ENCODE data around the gene PRKAR1B.

The PRKAR1B gene

DNA sequence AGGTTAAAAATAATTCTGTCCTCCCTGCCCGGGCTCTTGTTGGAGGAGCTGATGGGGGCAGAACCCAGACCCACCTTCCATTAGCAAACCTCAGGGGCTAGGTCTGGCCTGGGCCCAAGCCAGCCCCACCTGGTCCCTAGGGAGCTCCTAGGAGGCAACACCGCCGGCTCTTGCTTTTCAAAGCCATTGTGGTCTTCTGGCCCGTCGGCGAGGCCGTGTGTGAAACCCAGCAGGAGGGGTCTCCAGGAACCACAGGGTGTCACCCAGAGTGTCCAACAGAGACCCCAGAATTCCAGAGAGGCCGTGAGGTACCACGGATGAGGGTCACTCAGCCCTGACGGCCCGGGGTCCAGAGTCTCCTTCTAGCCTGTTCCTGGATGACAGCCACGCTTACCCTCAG, 190.8 kb downstream of the PRKAR1B start:
- H3K4me3 ChIP-seq: no peak overlapping the region
- peaks cover 59% of the 10 kb centered on the region for H3K4me1 ChIP-seq
- H3K27me3 ChIP-seq: peaks cover 9% of the 10 kb centered on the region; the same call in 1 of the 2 replicates
- peak overlapping the region; percentile 88 for H3K4me2 ChIP-seq
- TF ChIP-seq Cebpa-rat (IDR thresholded peaks at IDR 0.05): no peak
- peaks cover 17% of the 10 kb centered on the region; the same call in 1 of the 2 replicates for H4K20me1 ChIP-seq
- no peaks in the 10 kb centered on the region for H3K9me3 ChIP-seq
- H3K27ac ChIP-seq: no peak overlapping the region
- no peak overlapping the region for H3K9ac ChIP-seq
- no peaks in the 10 kb centered on the region for H3K36me3 ChIP-seq

DNA sequence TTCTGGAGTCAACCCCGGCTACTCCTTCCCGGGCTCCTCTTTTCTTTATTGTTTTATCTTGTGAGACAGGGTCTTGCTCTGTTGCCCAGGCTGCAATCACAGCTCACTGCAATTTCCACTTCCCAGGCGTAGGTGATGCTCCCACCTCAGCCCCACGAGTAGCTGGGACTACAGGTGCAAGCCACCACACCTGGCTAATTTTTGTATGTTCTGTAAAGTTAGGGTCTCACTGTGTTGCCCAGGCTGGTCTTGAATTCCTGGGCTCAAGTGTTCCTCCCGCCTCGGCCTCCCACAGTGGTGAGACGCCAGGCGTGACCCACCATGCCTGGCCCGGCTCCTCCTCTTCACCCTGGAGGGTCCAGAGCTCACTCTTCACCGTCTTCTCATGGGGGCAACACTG, 192.1 kb downstream of the PRKAR1B start:
- no peak for TF ChIP-seq Cebpa-rat (IDR thresholded peaks at IDR 0.05)
- Histone ChIP-seq H3K4me2 (no peak overlapping the region), H3K4me1 (peaks cover 49% of the 10 kb centered on the region), H3K27ac (no peak overlapping the region), H4K20me1 (peaks cover 9% of the 10 kb centered on the region; the same call in 1 of the 2 replicates), H3K9ac (no peak overlapping the region), H3K27me3 (peaks cover 9% of the 10 kb centered on the region; the same call in 1 of the 2 replicates), H3K4me3 (no peak overlapping the region), H3K36me3 (no peaks in the 10 kb centered on the region), H3K9me3 (no peaks in the 10 kb centered on the region)

DNA sequence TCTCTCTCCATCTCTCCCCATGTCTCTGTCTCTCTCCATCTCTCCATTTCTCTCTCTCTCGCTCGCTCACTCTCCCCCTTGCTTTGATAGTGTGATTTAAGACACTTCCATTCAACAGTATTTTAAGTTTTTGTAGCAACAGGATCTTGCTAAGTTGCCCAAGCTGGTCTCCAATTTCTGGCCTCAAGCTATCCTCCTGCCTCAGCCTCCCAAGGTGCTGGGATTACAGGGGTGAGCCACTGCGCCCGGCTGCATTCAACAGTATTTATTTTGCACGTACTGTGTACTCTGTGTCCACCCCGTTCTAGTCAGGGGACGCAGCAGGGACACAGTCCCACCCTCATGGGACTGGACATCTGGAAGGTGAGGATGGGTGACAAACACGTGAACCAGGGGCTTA, 193.0 kb downstream of the PRKAR1B start:
- peaks cover 7% of the 10 kb centered on the region; the same call in 1 of the 2 replicates for H4K20me1 ChIP-seq
- H3K36me3 ChIP-seq: no peaks in the 10 kb centered on the region
- peaks cover 41% of the 10 kb centered on the region for H3K4me1 ChIP-seq
- TF ChIP-seq Cebpa-rat (IDR thresholded peaks at IDR 0.05): no peak
- H3K27ac ChIP-seq: no peak overlapping the region
- H3K9me3 ChIP-seq: no peaks in the 10 kb centered on the region
- H3K9ac ChIP-seq: no peak overlapping the region
- peaks cover 7% of the 10 kb centered on the region; the same call in 1 of the 2 replicates for H3K27me3 ChIP-seq
- no peak overlapping the region for H3K4me2 ChIP-seq
- H3K4me3 ChIP-seq: no peak overlapping the region

DNA sequence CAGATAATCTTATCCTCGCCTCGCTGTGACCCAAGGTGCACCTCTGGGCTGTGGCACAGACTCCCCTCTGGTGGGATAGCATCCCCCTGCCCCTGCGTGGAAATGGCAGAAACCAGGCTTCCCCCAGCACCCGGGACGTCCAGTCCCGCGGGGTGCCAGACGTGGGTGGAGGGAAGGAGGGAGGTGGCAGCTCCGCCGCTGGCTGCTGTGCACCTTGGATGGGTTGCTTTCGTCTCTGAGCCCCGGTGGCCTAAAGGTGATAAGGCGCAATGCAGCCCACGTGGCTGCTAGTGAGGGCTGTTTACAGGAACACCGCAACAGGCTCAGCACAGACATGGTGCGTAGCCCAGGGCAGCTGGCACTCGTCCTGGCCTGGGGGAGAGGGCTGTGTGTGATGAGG, 193.8 kb downstream of the PRKAR1B start:
- Histone ChIP-seq H3K27ac (no peak overlapping the region), H3K27me3 (no peaks in the 10 kb centered on the region), H3K9ac (no peak overlapping the region), H4K20me1 (no peaks in the 10 kb centered on the region), H3K9me3 (no peaks in the 10 kb centered on the region), H3K4me3 (no peak overlapping the region), H3K4me2 (no peak overlapping the region), H3K36me3 (no peaks in the 10 kb centered on the region), H3K4me1 (peaks cover 33% of the 10 kb centered on the region)
- no peak for TF ChIP-seq Cebpa-rat (IDR thresholded peaks at IDR 0.05)

DNA sequence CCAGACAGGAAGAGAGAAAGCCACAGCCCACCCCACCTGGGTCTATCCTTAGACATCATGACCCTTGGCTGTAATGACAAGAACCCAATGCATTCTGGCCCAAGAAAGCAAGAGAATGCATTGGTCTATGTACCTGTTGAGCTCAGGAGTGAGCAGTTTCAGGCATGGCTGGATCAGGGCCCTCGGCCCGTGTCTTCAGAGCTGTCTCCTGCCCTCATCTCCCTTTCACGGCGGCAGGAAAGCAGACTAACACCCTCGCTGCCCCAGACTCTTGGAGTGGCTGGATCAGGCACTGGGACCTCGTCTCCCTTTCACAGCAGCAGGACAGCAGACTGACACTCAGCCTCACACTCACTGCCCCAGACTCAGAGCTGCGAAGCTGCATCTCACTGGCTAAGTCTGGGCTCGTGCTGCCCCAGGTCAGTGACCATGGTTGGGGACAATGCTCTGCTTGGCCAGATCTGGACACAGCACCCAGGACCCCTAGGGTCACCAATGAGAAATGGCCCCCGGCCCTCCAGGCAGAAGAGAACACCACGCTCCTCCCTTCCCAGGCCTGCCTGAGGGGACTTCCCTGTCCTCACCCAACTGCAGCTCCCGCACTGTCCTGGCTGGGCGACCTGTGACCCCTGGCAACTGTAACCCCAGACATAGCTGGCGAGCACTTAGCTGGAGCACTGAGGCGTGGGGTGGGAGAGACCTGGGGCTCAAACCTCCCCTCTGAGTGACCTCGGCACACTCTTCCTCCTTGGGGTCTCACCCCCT, 194.5 kb downstream of the PRKAR1B start:
- Histone ChIP-seq H3K9me3 (no peaks in the 10 kb centered on the region), H3K27ac (no peak overlapping the region), H4K20me1 (no peaks in the 10 kb centered on the region), H3K9ac (no peak overlapping the region), H3K4me1 (peaks cover 26% of the 10 kb centered on the region), H3K4me2 (0 out of 2 replicates have a peak overlapping the region, but pooled peaks have one; percentile 17), H3K27me3 (no peaks in the 10 kb centered on the region), H3K4me3 (no peak overlapping the region), H3K36me3 (no peaks in the 10 kb centered on the region)
- TF ChIP-seq Cebpa-rat (IDR thresholded peaks at IDR 0.05): no peak

DNA sequence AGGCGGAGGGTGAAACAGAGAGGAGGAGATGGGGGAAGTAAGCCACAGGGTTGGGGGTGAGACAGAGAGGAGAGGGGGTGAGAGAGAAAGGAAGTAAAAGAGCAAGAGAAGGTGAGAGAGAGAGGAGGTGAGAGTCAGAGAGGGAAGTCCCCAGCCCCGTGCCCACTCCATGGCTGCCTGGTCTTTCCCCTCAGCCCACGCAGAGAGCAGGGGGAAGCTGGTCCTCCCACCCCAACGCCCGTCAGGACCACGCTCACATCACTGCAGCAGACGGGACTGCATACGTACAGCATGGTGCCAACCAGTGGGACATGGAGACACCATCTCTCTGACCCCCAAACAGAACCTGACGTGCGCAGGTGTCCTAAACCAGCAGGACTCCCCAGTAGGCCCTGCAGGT, 195.3 kb downstream of the PRKAR1B start:
- Histone ChIP-seq H3K27me3 (no peaks in the 10 kb centered on the region), H3K36me3 (no peaks in the 10 kb centered on the region), H3K4me1 (peaks cover 21% of the 10 kb centered on the region), H4K20me1 (no peaks in the 10 kb centered on the region), H3K4me2 (peak overlapping the region; percentile 17; the same call in 1 of the 2 replicates), H3K4me3 (no peak overlapping the region), H3K9me3 (peaks cover 6% of the 10 kb centered on the region), H3K9ac (no peak overlapping the region), H3K27ac (no peak overlapping the region)
- TF ChIP-seq Cebpa-rat (IDR thresholded peaks at IDR 0.05): no peak

DNA sequence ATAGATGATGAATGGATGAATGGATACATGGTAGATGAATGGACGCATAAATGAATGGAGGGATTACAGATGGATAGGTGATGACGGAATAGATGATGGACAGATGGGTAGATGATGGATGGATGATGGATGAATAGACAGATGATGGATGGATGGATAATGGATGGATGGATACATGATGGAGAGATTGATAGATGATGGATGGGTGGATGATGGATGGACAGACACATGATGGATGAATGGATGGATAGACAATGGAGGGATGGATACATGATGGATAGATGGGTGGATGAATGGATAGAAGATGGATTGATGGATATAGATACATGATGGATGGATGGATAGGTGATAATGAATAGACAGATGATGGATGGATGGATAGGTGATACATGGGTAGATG, 198.6 kb downstream of the PRKAR1B start:
- H3K36me3 ChIP-seq: no peaks in the 10 kb centered on the region
- no peak overlapping the region for H3K4me3 ChIP-seq
- H3K4me1 ChIP-seq: peaks cover 22% of the 10 kb centered on the region
- peaks cover 6% of the 10 kb centered on the region for H3K9me3 ChIP-seq
- peaks cover 15% of the 10 kb centered on the region for H3K27me3 ChIP-seq
- H4K20me1 ChIP-seq: peaks cover 2% of the 10 kb centered on the region
- H3K27ac ChIP-seq: no peak overlapping the region
- no peak overlapping the region for H3K9ac ChIP-seq
- no peak for TF ChIP-seq Cebpa-rat (IDR thresholded peaks at IDR 0.05)
- H3K4me2 ChIP-seq: no peak overlapping the region

DNA sequence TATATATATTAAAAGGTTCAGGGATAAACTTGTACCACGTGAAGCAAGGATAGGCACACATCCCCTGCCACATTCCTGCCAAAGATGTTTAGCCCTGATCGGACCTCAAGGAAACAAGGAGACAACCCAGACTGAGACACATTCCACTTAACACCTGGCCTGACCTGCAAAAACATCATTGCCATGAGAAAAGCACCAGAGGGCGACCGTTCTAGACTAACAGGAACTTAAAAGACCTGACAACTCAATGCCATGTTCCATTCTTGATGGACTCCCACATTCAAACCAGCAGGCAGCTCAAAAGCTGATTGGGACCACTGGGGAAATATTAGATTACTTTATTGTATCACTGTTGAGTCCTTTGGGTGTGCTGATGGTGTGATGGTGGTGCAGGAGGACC, 199.4 kb downstream of the PRKAR1B start:
- peaks cover 30% of the 10 kb centered on the region for H3K4me1 ChIP-seq

DNA sequence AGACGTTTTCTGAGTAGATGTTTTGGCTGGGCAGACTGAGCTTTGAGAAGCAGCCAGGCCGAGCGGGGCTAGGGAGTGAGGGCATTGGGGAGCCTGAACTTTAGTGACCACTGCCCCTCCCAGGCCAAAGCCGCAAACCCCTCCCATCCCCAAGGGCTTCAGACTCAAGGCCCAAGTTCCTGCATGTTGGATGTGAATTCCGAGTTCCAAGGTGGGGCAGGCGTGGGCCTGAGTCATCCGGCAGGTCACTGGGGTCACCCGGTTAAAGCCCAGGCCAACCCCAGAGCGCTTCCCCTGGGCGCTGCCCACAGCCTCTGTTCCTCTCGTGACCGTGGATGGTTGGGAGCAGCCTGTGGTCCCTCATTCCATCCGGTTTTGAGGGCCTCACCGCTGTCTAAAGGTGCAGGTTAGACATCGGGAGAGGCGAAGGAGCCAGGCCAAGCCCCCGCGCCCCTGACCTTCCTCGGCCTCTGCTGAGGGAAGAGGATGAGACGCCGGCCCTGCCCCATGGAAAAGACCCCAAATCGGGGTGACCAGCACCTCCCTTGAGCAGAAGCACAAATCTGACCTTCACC, 200.5 kb downstream of the PRKAR1B start:
- no peak overlapping the region for H3K4me2 ChIP-seq
- no peaks in the 10 kb centered on the region for H3K36me3 ChIP-seq
- H3K9ac ChIP-seq: no peak overlapping the region
- H3K4me1 ChIP-seq: peaks cover 32% of the 10 kb centered on the region
- peaks cover 34% of the 10 kb centered on the region for H3K27me3 ChIP-seq
- H3K27ac ChIP-seq: no peak overlapping the region
- no peak overlapping the region for H3K4me3 ChIP-seq
- peaks cover 21% of the 10 kb centered on the region for H4K20me1 ChIP-seq
- no peak for TF ChIP-seq Cebpa-rat (IDR thresholded peaks at IDR 0.05)
- peaks cover 6% of the 10 kb centered on the region for H3K9me3 ChIP-seq

More for the DNA sequence above, 199.4 kb downstream of the PRKAR1B start:
- Histone ChIP-seq H3K4me3 (no peak overlapping the region), H3K36me3 (no peaks in the 10 kb centered on the region), H3K27ac (no peak overlapping the region), H3K4me2 (no peak overlapping the region), H3K9ac (no peak overlapping the region), H4K20me1 (peaks cover 10% of the 10 kb centered on the region), H3K27me3 (peaks cover 22% of the 10 kb centered on the region), H3K9me3 (peaks cover 6% of the 10 kb centered on the region)
- TF ChIP-seq Cebpa-rat (IDR thresholded peaks at IDR 0.05): no peak

DNA sequence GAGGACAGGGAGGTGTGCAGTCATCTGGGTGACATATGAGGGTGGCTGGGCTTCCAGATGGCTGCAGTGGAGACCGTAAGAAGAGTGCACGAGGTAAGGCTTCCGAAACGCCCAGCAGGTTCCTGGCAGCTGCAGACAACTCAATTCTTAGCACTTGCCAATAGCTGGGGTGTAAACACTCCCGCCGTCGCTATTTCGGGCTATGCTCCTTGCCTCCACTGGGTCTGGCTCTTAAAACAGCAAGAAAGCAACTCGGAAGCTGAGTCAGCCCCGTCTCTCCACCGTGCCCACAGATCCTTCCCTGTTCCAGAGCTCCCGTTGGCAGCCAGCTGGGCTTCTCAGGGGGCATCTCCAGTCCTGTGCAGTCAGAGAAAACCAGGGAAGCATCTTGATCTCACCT, 201.3 kb downstream of the PRKAR1B start:
- Histone ChIP-seq H3K36me3 (no peaks in the 10 kb centered on the region), H3K27ac (no peak overlapping the region), H3K4me2 (peak overlapping the region; percentile 21), H3K4me1 (peaks cover 40% of the 10 kb centered on the region), H3K9ac (no peak overlapping the region), H4K20me1 (peaks cover 30% of the 10 kb centered on the region), H3K27me3 (peaks cover 42% of the 10 kb centered on the region), H3K4me3 (no peak overlapping the region), H3K9me3 (peaks cover 6% of the 10 kb centered on the region)
- no peak for TF ChIP-seq Cebpa-rat (IDR thresholded peaks at IDR 0.05)

Data from BLaER1 (cell line).